Skeletal muscle satellite cell (primary cell): ENCODE results near the gene ACTL10.

Source experiments
- H3K27me3 ChIP-seq: 2 replicates; pipeline ENCODE4 v1.7.0; 2013; ENCODE audit warnings: low read length; ENCODE audit not compliant: control insufficient read depth, insufficient read depth
- H3K36me3 ChIP-seq: 2 replicates; pipeline ENCODE4 v1.7.0; 2013; ENCODE audit warnings: mild to moderate bottlenecking, control low read depth, low read length; ENCODE audit not compliant: insufficient read depth
- H3K4me1 ChIP-seq: 2 replicates; pipeline ENCODE4 v1.7.0; 2013; ENCODE audit warnings: low read length; ENCODE audit not compliant: control insufficient read depth, insufficient read depth
- H3K4me2 ChIP-seq: 2 replicates; pipeline ENCODE4 v1.7.0; 2013; ENCODE audit warnings: mild to moderate bottlenecking, low read length
- H3K4me3 ChIP-seq: 2 replicates; pipeline ENCODE4 v1.7.0; 2013; ENCODE audit warnings: low read length
- H3K9ac ChIP-seq: 2 replicates; pipeline ENCODE4 v1.7.0; 2013; ENCODE audit warnings: mild to moderate bottlenecking, low read depth, low read length, moderate library complexity
- H3K9me3 ChIP-seq: replicated peaks from 2 replicates; pipeline ENCODE4 v1.7.0; 2013; ENCODE audit warnings: mild to moderate bottlenecking, control low read depth, low read length

Gene ACTL10

DNA sequence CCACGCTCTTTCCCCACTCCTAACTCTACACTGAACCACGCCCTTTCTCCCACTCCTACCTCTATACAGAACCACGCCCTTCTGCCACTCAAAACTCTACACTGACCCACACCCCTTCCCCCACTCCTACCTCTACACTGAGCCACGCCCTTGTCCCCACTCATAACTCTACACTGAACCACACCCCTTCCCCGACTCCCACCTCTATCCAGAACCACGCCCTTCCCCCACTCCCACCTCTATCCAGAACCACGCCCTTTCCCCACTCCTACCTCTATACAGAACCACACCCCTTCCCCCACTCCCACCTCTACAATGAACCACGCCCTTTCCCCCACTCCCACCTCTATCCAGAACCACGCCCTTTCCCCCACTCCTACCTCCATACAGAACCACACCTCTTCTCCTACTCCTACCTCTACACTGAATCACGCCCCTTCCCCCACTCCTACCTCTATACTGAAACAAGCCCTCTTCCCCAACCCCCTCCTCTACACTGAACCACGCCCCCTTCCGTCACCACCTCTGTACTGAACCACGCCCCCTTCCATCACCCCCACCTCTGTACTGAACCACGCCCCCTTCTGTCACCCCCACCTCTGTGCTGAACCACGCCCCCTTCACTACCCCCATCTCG, 43.3 kb downstream of the ACTL10 start:
- Histone ChIP-seq H3K4me1 (no peaks in the 10 kb centered on the region), H3K9me3 (no peaks in the 10 kb centered on the region)

GRCh38 chr20:33710681-33711445, 44.1 kb downstream of the ACTL10 start:
- Histone ChIP-seq H3K4me2 (no peak overlapping the region), H3K9me3 (no peaks in the 10 kb centered on the region), H3K36me3 (peaks cover 10% of the 10 kb centered on the region), H3K4me3 (no peak overlapping the region), H3K9ac (no peak overlapping the region), H3K4me1 (no peaks in the 10 kb centered on the region), H3K27me3 (no peaks in the 10 kb centered on the region)

More for the DNA sequence above, 43.3 kb downstream of the ACTL10 start:
- Histone ChIP-seq H3K27me3 (no peaks in the 10 kb centered on the region), H3K9ac (no peak overlapping the region), H3K4me3 (no peak overlapping the region), H3K4me2 (no peak overlapping the region), H3K36me3 (peaks cover 10% of the 10 kb centered on the region)

- Histone ChIP-seq H3K9ac (no peak overlapping the region), H3K36me3 (peaks cover 10% of the 10 kb centered on the region), H3K4me2 (no peak overlapping the region), H3K27me3 (no peaks in the 10 kb centered on the region), H3K4me3 (no peak overlapping the region), H3K4me1 (no peaks in the 10 kb centered on the region), H3K9me3 (no peaks in the 10 kb centered on the region)
Observed at GRCh38 chr20:33711446-33711738, 44.6 kb downstream of the ACTL10 start.

GRCh38 chr20:33713865-33714367, 47.2 kb downstream of the ACTL10 start:
- H3K9me3 ChIP-seq: no peaks in the 10 kb centered on the region
- H3K27me3 ChIP-seq: no peaks in the 10 kb centered on the region
- no peak overlapping the region for H3K4me2 ChIP-seq
- no peaks in the 10 kb centered on the region for H3K4me1 ChIP-seq
- no peak overlapping the region for H3K4me3 ChIP-seq
- H3K36me3 ChIP-seq: peaks cover 7% of the 10 kb centered on the region
- H3K9ac ChIP-seq: no peak overlapping the region

GRCh38 chr20:33716498-33716897, 49.8 kb downstream of the ACTL10 start:
- no peaks in the 10 kb centered on the region for H3K36me3 ChIP-seq
- H3K27me3 ChIP-seq: no peaks in the 10 kb centered on the region
- no peak overlapping the region for H3K9ac ChIP-seq
- no peak overlapping the region for H3K4me2 ChIP-seq
- H3K9me3 ChIP-seq: no peaks in the 10 kb centered on the region
- peaks cover 7% of the 10 kb centered on the region for H3K4me1 ChIP-seq
- no peak overlapping the region for H3K4me3 ChIP-seq
